ENCODE measurements around the gene ANKRD33B.

DNA sequence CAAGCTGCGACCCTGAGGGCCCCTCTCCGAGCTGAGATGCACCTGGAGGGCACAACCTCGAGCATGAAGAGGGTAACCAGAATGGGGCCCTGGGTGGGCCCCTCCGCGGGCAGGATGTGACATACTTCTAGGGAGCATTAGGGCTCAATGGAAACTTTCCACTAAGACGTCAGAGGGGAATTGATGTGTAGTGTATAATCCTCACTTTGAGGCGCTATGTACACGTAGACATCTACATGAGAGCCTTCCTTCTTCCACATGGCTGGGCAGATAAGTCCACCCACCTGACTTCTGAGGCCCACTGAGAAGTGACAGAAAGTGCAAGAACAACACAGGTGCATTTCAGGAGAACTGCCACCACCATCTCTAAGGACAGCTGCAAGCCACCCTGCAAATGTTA is 136.1 kb downstream of the ANKRD33B start:
- no peak for TF ChIP-seq POLR2AphosphoS5 (IDR thresholded peaks at IDR 0.05)
- TF ChIP-seq, protein P1, sequence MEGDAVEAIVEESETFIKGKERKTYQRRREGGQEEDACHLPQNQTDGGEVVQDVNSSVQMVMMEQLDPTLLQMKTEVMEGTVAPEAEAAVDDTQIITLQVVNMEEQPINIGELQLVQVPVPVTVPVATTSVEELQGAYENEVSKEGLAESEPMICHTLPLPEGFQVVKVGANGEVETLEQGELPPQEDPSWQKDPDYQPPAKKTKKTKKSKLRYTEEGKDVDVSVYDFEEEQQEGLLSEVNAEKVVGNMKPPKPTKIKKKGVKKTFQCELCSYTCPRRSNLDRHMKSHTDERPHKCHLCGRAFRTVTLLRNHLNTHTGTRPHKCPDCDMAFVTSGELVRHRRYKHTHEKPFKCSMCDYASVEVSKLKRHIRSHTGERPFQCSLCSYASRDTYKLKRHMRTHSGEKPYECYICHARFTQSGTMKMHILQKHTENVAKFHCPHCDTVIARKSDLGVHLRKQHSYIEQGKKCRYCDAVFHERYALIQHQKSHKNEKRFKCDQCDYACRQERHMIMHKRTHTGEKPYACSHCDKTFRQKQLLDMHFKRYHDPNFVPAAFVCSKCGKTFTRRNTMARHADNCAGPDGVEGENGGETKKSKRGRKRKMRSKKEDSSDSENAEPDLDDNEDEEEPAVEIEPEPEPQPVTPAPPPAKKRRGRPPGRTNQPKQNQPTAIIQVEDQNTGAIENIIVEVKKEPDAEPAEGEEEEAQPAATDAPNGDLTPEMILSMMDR (IDR thresholded peaks at IDR 0.05): no peak
